ENCODE results near the gene NFAM1. TPM values are rescaled to one million over a fixed set of nuclear protein-coding genes. Genes with fewer than 3 reads are reported as not detected.

The NFAM1 gene
- total and polyA plus RNA-seq, 10 donors, result 2.0 to 56.6 (median 30.8) TPM

DNA sequence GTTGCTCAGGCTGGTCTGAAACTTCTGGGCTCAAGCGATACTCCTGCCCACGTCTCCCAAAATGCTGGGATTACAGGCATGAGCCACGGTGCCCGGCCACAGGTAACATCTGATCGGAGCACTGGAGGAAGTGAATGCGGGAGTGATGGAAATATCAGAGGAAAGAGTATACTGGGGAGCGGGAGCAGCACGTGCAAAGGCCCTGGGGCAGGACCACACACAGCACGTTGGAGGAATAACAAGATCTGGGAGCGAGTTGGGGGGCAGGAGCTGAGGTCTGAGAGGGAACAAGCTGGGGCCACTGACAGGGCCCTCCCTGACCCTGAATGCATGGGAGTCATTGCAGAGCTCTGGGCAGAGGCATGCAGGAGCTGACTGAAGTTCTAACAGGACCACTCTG, 70.7 kb downstream of the NFAM1 start:
- Histone ChIP-seq H3K4me3 (no peak overlapping the region), H3K27me3 (replicated peaks in 1 of 7) (peaks cover 0 to 92% (median 20%) of the 10 kb centered on the region in 7 donors), H3K9me3 (no peaks in the 10 kb centered on the region), H3K4me1 (peaks cover 0 to 14% (median 5%) of the 10 kb centered on the region in 6 donors), H3K27ac (no peak overlapping the region), H3K36me3 (no peaks in the 10 kb centered on the region)
- intact Hi-C loops (cut with DNase I; ENCODE audit: low total_unique reads), result no loop called here
- TF ChIP-seq POLR2AphosphoS5 (IDR thresholded peaks at IDR 0.05), result no peak
- TF ChIP-seq POLR2A (IDR thresholded peaks at IDR 0.05), result no peak
- TF ChIP-seq, protein P1, sequence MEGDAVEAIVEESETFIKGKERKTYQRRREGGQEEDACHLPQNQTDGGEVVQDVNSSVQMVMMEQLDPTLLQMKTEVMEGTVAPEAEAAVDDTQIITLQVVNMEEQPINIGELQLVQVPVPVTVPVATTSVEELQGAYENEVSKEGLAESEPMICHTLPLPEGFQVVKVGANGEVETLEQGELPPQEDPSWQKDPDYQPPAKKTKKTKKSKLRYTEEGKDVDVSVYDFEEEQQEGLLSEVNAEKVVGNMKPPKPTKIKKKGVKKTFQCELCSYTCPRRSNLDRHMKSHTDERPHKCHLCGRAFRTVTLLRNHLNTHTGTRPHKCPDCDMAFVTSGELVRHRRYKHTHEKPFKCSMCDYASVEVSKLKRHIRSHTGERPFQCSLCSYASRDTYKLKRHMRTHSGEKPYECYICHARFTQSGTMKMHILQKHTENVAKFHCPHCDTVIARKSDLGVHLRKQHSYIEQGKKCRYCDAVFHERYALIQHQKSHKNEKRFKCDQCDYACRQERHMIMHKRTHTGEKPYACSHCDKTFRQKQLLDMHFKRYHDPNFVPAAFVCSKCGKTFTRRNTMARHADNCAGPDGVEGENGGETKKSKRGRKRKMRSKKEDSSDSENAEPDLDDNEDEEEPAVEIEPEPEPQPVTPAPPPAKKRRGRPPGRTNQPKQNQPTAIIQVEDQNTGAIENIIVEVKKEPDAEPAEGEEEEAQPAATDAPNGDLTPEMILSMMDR (IDR thresholded peaks at IDR 0.05 in 8 of 11, conservative IDR thresholded peaks at IDR 0.05 in 3 of 11), result no peak
- DNase-seq, result no peak
- WGBS, 5 donors, result 91 to 95% (median 95%) methylated on average over 10 of the region's 10 CpGs

DNA sequence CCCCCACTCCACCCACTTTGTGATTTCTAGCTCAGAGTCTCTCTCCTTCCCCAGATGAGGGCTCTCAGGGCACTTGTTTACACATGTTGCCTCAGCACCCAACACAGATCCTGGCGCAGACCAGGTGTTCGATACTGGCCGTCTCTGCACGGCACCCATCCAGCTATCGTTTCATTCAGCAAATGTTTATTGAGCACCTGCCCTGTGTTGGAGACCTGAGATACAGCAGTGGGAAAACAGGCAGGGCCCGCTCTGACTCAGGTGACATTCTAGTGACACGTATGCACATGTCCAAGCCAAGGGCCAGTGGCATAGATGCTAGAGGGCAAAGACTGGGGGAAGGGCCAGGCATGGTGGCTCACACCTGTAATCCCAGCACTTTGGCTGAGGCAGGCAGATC, 71.9 kb downstream of the NFAM1 start:
- DNase-seq, result no peak
- Histone ChIP-seq H3K4me3 (no peak overlapping the region), H3K27ac (no peak overlapping the region), H3K27me3 (replicated peaks in 1 of 7) (peaks cover 0 to 80% (median 11%) of the 10 kb centered on the region in 7 donors), H3K4me1 (peaks cover 0 to 7% (median 5%) of the 10 kb centered on the region in 6 donors), H3K9me3 (no peaks in the 10 kb centered on the region), H3K36me3 (no peaks in the 10 kb centered on the region)
- TF ChIP-seq POLR2A (IDR thresholded peaks at IDR 0.05), result no peak
- TF ChIP-seq, protein P1 (IDR thresholded peaks at IDR 0.05 in 8 of 11, conservative IDR thresholded peaks at IDR 0.05 in 3 of 11), result no peak
- whole genome bisulfite sequencing, 5 donors, result 92 to 98% (median 94%) methylated on average over 5 to 7 of the region's 7 CpGs
- intact Hi-C loops (cut with DNase I; ENCODE audit: low total_unique reads), result no loop called here

DNA sequence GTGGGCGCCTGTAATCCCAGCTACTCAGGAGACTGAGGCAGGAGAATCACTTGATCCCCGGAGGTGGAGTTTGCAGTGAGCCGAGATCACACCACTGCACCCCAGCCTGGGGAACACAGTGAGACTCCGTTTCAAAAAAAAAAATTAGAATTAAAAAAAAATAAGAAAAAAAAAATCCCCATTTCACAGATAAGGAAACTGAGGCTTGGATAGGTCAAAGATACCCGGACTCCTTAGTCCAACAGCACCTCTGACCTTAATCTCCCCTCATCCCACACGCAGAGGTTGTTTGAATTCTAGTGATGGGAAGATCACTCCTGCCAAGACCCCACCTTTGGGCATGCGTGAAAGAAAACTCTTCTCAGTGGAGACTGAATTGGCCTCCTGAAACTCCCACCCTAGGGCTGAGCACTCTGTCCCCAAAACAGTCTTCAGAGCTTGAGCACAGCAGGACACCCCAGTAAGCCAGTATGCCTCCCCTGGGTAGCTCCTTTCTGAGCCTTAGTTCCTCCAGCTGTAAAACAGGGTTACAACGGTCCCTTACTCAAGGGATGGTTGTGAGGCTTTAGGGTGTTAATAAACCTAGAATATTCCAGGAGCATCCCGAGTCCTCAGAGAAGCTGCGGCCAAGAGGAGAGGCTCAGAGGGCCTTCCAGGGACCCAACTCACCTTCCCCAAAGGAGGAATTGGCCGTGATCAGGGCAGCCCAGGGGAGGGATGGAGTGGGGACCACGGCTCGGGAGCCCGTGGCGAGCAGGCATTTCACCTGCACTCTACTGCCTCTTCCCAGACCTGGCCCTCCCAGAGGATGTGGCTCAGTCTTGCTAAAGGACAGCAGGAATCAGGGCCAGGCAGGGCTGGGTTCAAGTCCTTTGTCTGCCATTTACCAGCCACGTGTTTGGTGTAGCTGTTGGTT, 73.3 kb downstream of the NFAM1 start:
- no peaks in the 10 kb centered on the region for H3K36me3 ChIP-seq
- intact Hi-C loops (cut with DNase I; ENCODE audit: low total_unique reads), result no loop called here
- no peak overlapping the region for H3K4me3 ChIP-seq
- whole genome bisulfite sequencing, 5 donors, result 79 to 85% (median 83%) methylated on average over 16 of the region's 16 CpGs
- peaks cover 0 to 5% (median 1%) of the 10 kb centered on the region in 6 donors for H3K4me1 ChIP-seq
- H3K27ac ChIP-seq, result no peak overlapping the region
- TF ChIP-seq POLR2AphosphoS5 (IDR thresholded peaks at IDR 0.05) (no peak), POLR2A (IDR thresholded peaks at IDR 0.05) (no peak)
- peaks cover 0 to 67% (median 0%) of the 10 kb centered on the region in 7 donors for H3K27me3 ChIP-seq (replicated peaks in 1 of 7)
- DNase-seq, result no peak
- H3K9me3 ChIP-seq, result no peaks in the 10 kb centered on the region

DNA sequence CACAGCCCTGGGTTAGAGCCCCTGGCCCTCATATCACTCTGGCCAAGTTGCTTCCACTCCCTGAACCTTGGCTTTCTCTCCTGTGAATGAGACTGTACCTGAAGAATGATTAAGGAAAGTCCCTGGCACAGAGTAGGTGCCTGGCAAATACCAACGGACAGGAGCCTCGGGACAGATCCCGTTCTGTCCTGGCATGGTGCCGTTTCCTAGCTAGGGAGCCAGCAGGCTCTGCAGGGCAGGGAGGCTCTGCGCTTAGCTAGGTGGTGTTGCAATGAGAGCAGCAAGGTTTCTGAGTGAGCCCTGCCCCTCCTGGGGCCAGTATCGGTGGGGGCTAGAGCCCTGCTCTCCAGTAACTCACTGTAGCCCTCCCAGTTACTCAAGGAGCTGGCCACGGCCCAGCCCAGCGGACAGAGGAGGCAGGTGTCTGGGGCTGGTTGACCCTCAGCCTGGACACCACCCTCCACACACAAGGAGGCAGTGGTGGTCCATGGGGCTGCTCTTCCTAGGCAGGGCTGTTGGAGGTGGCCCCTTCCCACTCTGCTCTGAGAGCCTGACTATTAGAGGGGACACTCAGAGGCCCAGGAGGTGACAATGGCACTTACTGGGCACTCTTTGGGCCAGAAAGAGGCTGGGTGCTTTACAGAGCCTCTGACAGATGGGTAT, 74.4 kb downstream of the NFAM1 start:
- DNase-seq, result no peak
- WGBS, 5 donors, result 83 to 93% (median 88%) methylated on average over 5 to 8 of the region's 8 CpGs
- intact Hi-C loops (cut with DNase I; ENCODE audit: low total_unique reads), result no loop called here
- TF ChIP-seq, protein P1 (IDR thresholded peaks at IDR 0.05 in 8 of 11, conservative IDR thresholded peaks at IDR 0.05 in 3 of 11), result no peak
- TF ChIP-seq POLR2A (IDR thresholded peaks at IDR 0.05) (no peak), POLR2AphosphoS5 (IDR thresholded peaks at IDR 0.05) (no peak)
- peaks cover 0 to 63% (median 0%) of the 10 kb centered on the region in 7 donors for H3K27me3 ChIP-seq (replicated peaks in 1 of 7)
- no peak overlapping the region for H3K4me3 ChIP-seq
- no peak overlapping the region for H3K27ac ChIP-seq
- H3K36me3 ChIP-seq, result no peaks in the 10 kb centered on the region
- H3K4me1 ChIP-seq, result peaks cover 0 to 5% (median 1%) of the 10 kb centered on the region in 6 donors
- H3K9me3 ChIP-seq, result no peaks in the 10 kb centered on the region
